HEK293 (cell line): ENCODE results near the gene MMP19.

Experiments
- CTCF ChIP-seq: fragments of 450-650 bp; formaldehyde crosslinking; IDR thresholded peaks from 2 replicates; pipeline ENCODE4 v1.5.1; 2016; ENCODE audit warnings: missing biosample characterization, missing genetic modification characterization
- ZFP41 ChIP-seq: fragments of 450-650 bp; formaldehyde crosslinking; IDR thresholded peaks from 2 replicates; pipeline ENCODE4 v1.5.1; 2016; ENCODE audit warnings: missing biosample characterization, missing genetic modification characterization, borderline replicate concordance
- ZNF18 ChIP-seq: fragments of 450-650 bp; formaldehyde crosslinking; IDR thresholded peaks from 2 replicates; pipeline ENCODE4 v1.5.1; 2016; ENCODE audit warnings: missing biosample characterization, missing genetic modification characterization

- TF ChIP-seq ZFP41 (no peak), CTCF (tag by site-specific recombination) (no peak), ZNF18 (tag by site-specific recombination) (no peak)
Measured at GRCh38 chr12:55814257-55814656, 28.5 kb downstream of the MMP19 start.
